Gastrocnemius medialis (tissue), 4 donors: ENCODE data around the gene TMPRSS3. TPM values are rescaled to one million over a fixed set of nuclear protein-coding genes. Genes with fewer than 3 reads are reported as not detected.

Experiments used
- ATAC-seq, 2 donors: fragments of 150-250 bp; one replicate each; pipeline ENCODE4 v1.9.1; 2016
- DNase-seq, 2 donors: peaks; one replicate each; pipeline ENCODE4 v3.0.0-alpha.2; 2019
- H3K27ac ChIP-seq, 4 donors: fragments of 200-600 bp; sonication (generic); 1 replicate in 1 of 4; 2 replicates in 3 of 4; pipeline ENCODE4 v1.5.1; 2016 to 2018; ENCODE audit warnings: mild to moderate bottlenecking in 2 of 4, moderate library complexity in 1 of 4
- H3K27me3 ChIP-seq, 3 donors: fragments of 200-600 bp; sonication (generic) in 2 of 3; 1 replicate in 1 of 3; 2 replicates in 2 of 3; pipeline versions ENCODE4 v1.5.1 to v1.6.0; 2016 to 2019; ENCODE audit warnings: mild to moderate bottlenecking in 1 of 3, moderate library complexity in 1 of 3
- H3K36me3 ChIP-seq, 2 donors: fragments of 200-600 bp; sonication (generic) in 1 of 2; one replicate each; pipeline ENCODE4 v1.5.1; 2017 to 2018
- H3K4me1 ChIP-seq, 2 donors: fragments of 200-600 bp; sonication (generic) in 1 of 2; one replicate each; pipeline ENCODE4 v1.5.1; 2016 to 2017; ENCODE audit warnings: mild to moderate bottlenecking in 2 of 2
- H3K4me3 ChIP-seq, 4 donors: fragments of 200-600 bp; sonication (generic) in 3 of 4; 1 replicate in 1 of 4; 2 replicates in 3 of 4; pipeline ENCODE4 v1.5.1; 2016 to 2019; ENCODE audit warnings: mild to moderate bottlenecking in 2 of 4
- H3K9me3 ChIP-seq, 3 donors: fragments of 200-600 bp; sonication (generic) in 2 of 3; 1 replicate in 1 of 3; 2 replicates in 2 of 3; pipeline ENCODE4 v1.5.1; 2016 to 2019
- CTCF ChIP-seq, 5 experiments: fragments of 450-650 bp in 3 of 5; fragments of 200-600 bp in 2 of 5; sonication (generic) in 2 of 5; IDR thresholded peaks in 4 of 5; conservative IDR thresholded peaks in 1 of 5; 1 replicate in 4 of 5; 2 replicates in 1 of 5; pipeline ENCODE4 v1.5.1; 2016 to 2019; ENCODE audit warnings: antibody characterized with exemption in 5 of 5, mild to moderate bottlenecking in 3 of 5, moderate library complexity in 3 of 5
- POLR2A ChIP-seq, 2 donors: fragments of 450-650 bp; IDR thresholded peaks; one replicate each; pipeline ENCODE4 v1.6.1; 2017; ENCODE audit warnings: antibody characterized with exemption in 2 of 2, mild to moderate bottlenecking in 2 of 2, moderate library complexity in 2 of 2
- in situ Hi-C, 4 donors: fragments of 200-750 bp; cut with MboI; loops; one replicate each; pipeline versions ENCODE4 v1.15.0 to v1.8.0; 2017; ENCODE audit warnings: low sequenced_read_pairs in 4 of 4
- intact Hi-C: fragments of 100-400 bp; cut with DNase I; formaldehyde crosslinking; loops from one replicate; pipeline ENCODE4 v1.15.1; 2023; ENCODE audit warnings: low total_unique reads
- total RNA-seq, 4 donors: library from RNA; depleted of rRNA; stranded (reverse); fragments of >200 nt; gene quantifications; one replicate each; pipeline versions ENCODE4 v1.1.0 to v1.2.3, GENCODE V29; 2016

The TMPRSS3 gene
- total RNA-seq, 4 donors from 2014 or later = not detected

GRCh38 chr21:42424914-42425541, 29.2 kb upstream of the TMPRSS3 start:
- no peaks in the 10 kb centered on the region for H3K4me1 ChIP-seq
- intact Hi-C loops = no loop called here
- ATAC-seq (no peak), DNase-seq (no peak)
- no peaks in the 10 kb centered on the region for H3K9me3 ChIP-seq
- H3K4me3 ChIP-seq = no peak overlapping the region
- no peaks in the 10 kb centered on the region for H3K36me3 ChIP-seq
- in situ Hi-C loops = loop anchor here in 1 of 4 donors (25.0 kb wide), 1 partner anchor 88 kb away; no protein-coding TSS in a partner anchor
- H3K27me3 ChIP-seq = peaks cover 5 to 32% (median 24%) of the 10 kb centered on the region in 3 donors
- no peak overlapping the region for H3K27ac ChIP-seq
- no peak for TF ChIP-seq CTCF (IDR thresholded peaks at IDR 0.05 in 4 of 5, conservative IDR thresholded peaks at IDR 0.05 in 1 of 5)

GRCh38 chr21:42423685-42424084, 27.8 kb upstream of the TMPRSS3 start:
- no peaks in the 10 kb centered on the region for H3K4me1 ChIP-seq
- DNase-seq (no peak), ATAC-seq (no peak)
- no peak overlapping the region for H3K4me3 ChIP-seq
- peaks cover 5 to 28% (median 24%) of the 10 kb centered on the region in 3 donors for H3K27me3 ChIP-seq
- H3K27ac ChIP-seq = no peak overlapping the region
- no peaks in the 10 kb centered on the region for H3K36me3 ChIP-seq
- in situ Hi-C loops (no loop called here), intact Hi-C loops (no loop called here)
- TF ChIP-seq CTCF (IDR thresholded peaks at IDR 0.05 in 4 of 5, conservative IDR thresholded peaks at IDR 0.05 in 1 of 5) = no peak
- TF ChIP-seq POLR2A (IDR thresholded peaks at IDR 0.05) = no peak
- no peaks in the 10 kb centered on the region for H3K9me3 ChIP-seq

- TF ChIP-seq POLR2A (IDR thresholded peaks at IDR 0.05) (no peak), CTCF (IDR thresholded peaks at IDR 0.05 in 4 of 5, conservative IDR thresholded peaks at IDR 0.05 in 1 of 5) (no peak)
- DNase-seq (no peak), ATAC-seq (no peak)
- H3K4me3 ChIP-seq = no peak overlapping the region
- intact Hi-C loops (no loop called here), in situ Hi-C loops (no loop called here)
- no peak overlapping the region for H3K27ac ChIP-seq
- H3K9me3 ChIP-seq = no peaks in the 10 kb centered on the region
- no peaks in the 10 kb centered on the region for H3K36me3 ChIP-seq
- no peaks in the 10 kb centered on the region for H3K4me1 ChIP-seq
- H3K27me3 ChIP-seq = peaks cover 5 to 29% (median 27%) of the 10 kb centered on the region in 3 donors
Observed at GRCh38 chr21:42423197-42423675, 27.4 kb upstream of the TMPRSS3 start.

- intact Hi-C loops = no loop called here
- H3K36me3 ChIP-seq = no peaks in the 10 kb centered on the region
- no peak for TF ChIP-seq CTCF (IDR thresholded peaks at IDR 0.05 in 4 of 5, conservative IDR thresholded peaks at IDR 0.05 in 1 of 5)
- TF ChIP-seq POLR2A (IDR thresholded peaks at IDR 0.05) = no peak
- H3K4me3 ChIP-seq = no peak overlapping the region
- H3K27me3 ChIP-seq = peaks cover 5 to 31% (median 28%) of the 10 kb centered on the region in 3 donors
- in situ Hi-C loops = no loop called here
- DNase-seq (no peak), ATAC-seq (no peak)
- H3K4me1 ChIP-seq = no peaks in the 10 kb centered on the region
- no peaks in the 10 kb centered on the region for H3K9me3 ChIP-seq
- H3K27ac ChIP-seq = no peak overlapping the region
Observed at GRCh38 chr21:42421018-42421793, 25.4 kb upstream of the TMPRSS3 start.
